NCI-H748 (cell line): ENCODE measurements around the gene MRPL23.

Source experiments
- DNase-seq: peaks from one replicate; lab custom pipeline; 2025; ENCODE audit not compliant: unreplicated experiment; lab: John Stamatoyannopoulos, UW

Gene MRPL23

DNA sequence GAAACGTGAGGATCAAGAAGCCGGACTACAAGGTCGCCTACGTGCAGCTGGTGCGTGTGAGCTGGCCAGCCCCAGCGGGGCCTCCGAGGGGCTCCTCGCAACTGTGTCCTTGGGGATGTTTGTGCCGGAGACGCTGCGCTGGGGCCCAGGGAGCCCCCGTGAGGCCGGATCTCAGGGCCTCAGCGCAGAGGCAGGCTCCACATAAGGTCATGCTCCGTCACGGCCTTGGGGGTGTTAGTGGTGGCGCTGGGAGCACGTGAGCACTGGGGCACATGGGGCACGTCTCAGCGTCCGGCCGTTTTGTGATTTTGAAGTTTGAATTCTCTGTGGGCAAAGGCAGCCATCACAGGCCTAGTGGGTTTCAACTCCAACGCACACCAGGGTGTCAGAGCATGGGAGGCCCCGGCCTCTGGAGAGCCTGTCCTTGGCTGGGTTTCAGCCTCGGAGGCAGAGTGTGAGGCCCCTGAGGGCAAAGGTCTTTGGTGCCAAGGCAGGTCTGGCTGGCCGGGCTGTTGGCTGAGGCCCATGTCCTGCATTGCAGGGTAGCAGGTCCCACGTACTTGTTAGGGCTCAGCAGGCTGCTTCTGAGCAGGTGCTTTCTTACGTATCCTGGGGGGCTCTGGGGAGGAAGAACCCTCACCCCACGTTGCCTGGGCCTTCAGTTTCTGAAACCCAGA lies 5.8 kb downstream of the MRPL23 start:
- DNase-seq: no peak

DNA sequence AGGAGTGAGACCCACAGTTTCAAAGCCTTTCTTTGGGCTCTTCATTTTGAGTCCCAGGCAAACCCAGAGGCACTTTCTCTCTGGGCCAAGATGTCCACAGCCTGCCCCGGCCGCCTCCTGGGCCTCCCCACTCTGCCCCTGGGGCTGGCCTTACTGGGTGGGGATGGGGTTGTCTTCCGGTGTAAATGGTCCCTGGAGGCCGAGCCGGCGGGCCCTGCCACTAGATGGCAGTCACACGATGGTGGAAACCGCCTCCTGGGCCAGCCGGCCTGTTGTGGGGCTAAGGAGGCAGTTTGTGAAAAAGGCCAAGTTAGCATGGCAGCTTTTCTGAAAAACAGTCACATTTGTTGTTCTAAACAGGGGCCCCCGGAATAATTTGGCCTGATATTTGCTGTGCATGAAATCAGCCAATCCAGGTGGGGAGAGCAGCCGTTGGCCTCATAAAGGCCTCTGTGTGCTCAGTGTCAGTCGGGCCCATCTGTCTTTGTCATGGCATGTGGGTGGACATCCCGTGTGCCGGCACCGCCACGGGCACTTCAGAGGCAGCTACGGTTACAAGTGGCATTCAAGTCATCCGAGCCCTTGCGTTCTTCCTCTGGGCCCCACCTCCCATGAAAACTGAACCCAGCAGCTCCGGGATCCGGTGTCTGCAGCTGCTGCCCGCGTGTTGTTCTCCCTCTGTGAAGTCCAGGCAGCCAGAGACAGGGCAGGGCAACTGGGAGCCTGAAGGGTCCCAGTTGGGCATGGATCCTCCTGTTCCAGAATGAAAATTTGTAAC lies 6.5 kb downstream of the MRPL23 start:
- no peak for DNase-seq

DNA sequence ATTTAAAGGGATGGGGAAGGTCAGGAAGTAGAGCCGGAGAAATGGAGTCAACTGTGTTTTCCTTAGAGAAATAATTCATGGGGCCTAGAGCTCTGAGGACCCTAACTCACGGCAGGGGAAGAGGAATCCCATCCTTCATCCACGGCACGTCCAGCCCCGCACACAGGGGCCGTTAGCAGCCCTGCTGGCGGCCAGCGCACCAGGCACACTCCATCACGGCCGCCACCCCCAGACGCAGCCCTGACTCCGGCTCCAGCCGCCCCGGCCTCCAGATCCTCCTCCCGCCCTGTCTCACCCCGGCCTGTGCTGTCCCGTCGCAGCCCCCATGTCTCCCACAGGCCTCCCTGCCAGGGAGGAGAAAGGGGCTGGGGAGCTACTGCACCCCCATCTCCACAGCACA lies 11.2 kb downstream of the MRPL23 start:
- no peak for DNase-seq

DNA sequence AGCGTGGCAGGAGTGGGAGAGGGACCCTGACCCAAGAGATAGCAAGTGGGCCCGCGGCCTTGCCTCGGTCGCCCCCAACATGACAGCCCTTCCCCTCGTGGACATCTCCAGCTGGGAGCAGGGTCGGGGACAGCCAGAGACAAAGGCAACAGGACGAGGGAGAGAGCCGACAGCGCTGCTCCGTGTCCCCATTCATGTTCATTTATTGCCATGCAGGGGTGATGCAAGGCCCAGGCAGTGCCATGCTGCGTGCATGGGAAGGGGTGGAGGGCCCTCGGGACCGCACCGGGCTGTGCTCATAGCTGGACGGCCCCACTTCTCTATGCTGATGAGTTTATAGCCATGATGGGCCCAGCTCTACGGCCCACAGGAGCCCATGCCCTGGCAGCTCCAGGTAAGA lies 12.7 kb downstream of the MRPL23 start:
- no peak for DNase-seq

DNA sequence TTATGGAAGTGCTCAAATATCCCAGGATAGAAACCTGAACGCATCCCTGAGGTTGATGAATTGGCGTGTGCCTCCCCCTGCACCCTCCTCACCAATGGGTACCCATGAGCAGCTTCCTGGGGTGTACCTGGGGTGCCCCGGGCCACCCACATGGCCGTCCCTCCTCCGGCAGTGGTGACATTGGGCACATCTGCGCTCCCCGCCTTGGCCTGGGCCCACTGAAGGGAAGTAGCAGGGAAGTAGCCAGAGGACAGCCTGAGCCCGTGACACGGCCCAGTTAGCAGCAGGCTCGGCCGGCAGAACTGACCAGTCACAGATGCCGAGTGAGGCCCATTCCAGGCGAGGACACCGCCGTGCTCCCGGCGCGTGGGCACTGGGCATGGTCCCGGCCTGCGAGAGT lies 16.7 kb downstream of the MRPL23 start:
- no peak for DNase-seq

DNA sequence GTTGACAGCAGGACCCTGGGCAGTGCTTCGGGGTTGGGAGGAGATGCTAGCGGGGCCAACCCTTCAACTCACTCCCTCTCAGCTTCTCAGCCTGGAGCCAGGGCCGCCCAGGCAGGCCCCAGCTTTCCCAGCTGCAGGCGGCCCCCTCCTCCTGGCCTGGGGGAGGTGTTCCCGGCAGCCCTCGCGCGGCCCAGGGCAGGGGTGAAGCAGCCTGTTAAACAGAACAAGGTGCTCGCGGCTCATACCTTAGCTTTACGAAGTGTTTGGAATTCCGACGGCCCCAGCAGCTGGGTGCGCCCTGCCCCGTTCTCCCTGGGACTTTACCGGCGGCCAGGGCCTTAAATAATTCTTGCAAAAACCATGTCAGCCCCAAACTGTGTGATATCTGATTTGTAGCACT lies 17.2 kb downstream of the MRPL23 start:
- DNase-seq: no peak

DNA sequence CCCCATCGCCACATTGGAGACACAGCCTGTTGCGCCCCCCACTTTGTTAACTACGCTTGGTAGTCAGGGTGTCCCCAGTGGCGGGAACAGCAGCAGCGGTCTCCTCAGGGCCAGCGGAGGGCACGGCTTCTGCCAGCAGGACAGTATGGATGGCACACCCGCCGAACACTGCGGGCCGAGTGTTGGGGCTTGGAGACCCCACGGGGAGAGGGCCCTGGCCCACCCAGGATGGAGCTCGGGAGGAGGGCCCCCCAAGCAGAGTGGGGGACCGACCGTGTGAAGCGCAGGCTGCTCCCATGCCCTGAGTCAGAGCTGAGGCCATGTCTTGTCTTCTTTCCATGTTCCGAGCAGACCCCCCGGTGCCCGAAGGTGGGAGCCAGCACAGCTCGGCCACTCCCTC lies 17.8 kb downstream of the MRPL23 start:
- no peak for DNase-seq

DNA sequence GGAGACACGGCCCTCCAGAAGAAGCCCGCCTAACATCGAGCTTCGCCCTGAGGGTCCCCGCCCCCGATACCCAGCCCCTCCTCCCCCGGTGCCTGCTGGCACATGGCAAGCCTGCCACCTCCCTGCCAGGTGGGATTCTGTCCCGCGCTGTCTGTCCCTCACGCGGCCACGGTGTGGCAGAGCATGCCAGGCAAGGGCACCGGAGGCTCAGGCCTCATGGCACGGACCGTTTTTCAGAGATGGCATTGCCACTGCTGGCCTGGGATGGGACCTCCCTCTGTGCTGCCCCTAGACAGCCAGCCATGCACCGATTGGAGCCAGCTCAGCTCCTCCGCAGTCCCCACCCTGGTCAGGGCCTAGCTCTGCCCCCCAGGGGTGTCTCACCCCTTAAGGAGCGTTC lies 19.4 kb downstream of the MRPL23 start:
- DNase-seq: no peak

DNA sequence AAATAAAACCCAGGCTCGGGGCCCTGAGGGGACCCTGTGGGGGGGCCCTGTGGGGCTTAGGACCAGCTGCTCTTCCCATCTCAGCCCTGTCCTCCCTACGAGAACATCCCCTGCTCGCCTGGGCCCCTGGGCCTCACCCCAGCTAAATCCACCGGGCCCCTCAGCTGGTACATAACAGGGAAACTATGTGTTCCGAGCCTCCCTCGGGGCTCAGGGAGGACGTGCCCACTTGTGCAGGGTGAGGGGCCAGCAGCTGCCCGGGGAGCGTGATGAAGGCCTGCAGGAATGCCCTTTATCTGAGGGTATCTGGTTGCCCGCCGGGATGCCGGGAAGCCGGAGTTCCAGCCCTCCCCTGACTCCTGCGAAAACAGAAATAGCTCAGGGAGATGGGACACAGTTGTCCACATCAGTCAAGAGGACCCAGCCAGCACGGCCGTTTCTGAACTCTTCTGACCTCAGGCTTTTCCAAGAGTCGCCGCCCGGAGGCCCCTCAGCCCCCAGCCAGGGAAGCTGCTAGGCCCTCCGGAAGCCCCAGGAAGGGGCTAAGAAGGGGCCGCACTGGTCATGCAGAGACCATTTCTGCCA lies 20.6 kb downstream of the MRPL23 start:
- no peak for DNase-seq

DNA sequence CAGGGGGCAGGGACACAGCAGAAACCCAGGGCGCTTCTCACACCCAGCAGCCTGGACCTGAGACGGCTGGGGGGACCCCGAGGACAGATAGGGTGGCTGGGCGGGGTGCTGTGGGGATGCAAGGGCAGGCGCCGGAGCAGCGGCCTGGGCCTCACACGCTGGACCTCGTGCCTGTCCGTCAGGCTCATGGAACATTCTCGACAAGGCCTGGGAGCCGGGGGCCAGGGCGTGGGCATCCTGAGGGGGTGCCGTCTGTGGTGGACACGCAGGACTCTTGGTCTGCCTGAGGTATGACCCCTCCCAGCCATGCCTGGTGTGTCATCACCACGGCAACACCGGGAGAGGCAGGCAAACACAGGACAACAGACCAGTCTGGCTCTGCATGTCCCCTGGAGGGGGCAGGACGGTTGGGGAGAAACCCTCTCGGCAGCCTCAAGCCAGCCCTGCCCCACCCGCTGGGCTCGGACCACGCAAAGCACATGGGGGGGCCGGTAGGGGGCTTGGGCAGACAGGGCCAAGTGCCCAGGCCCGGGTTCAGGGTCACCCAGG lies 21.4 kb downstream of the MRPL23 start:
- DNase-seq: no peak

DNA sequence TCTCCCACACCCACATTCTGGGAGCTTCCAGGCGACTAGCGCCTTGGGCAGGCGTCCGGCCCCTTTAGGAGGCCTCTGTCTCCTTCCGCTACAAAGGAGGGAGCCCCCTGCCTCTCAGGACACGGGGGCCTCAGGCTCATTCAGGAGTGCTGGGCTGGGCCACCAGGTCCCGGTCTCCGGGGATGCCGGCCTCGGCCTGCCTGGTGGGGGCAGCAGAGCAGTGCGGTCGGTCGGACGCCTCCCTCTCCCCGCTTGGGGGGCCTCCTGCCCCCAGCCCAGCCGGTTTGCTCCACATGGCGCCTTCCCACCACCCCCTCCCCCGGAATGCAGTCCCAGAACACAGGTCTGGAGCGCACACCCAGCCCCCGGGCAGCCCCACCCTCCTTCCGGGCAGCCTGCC lies 21.9 kb downstream of the MRPL23 start:
- DNase-seq: no peak

DNA sequence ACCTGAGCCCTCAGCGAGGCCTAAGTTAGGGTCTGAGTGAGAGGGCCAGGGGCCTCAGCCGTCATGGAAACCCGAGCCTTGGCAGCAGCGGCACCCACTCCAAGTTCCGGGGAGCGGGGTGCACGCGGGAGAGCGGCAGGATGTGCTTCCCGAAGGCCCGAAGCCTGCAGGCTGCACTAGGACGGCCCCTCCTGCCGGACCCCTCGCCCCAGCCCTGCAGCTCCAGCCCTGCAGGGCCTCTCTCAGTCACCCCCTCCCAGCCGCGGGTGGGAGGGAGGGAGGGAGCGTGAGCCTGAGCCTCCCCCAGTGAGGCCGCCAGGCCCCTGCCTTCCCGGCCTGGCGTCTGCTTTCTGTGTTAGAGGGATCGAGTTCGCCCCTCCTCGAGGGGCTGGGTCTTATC lies 22.6 kb downstream of the MRPL23 start:
- DNase-seq: no peak

DNA sequence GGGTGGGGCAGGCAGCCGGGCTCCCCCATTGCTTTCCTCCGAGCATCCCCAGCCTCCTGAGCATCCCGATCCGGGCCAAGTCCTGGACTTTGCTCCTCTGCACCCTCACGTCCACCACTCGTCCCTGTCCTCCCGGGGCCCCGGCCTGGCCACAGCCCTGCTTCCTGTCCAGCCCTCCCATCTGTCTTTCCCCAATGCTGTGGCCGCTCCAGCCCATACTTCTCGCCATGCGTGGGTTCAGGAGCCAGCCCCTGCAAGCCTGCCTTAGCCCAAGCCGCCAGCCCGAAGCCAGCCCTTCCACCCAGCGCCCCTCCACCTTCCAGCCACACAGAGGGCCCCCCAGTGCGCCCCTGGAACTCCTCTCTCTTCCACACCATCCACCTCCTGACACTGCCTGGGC lies 23.8 kb downstream of the MRPL23 start:
- DNase-seq: no peak

DNA sequence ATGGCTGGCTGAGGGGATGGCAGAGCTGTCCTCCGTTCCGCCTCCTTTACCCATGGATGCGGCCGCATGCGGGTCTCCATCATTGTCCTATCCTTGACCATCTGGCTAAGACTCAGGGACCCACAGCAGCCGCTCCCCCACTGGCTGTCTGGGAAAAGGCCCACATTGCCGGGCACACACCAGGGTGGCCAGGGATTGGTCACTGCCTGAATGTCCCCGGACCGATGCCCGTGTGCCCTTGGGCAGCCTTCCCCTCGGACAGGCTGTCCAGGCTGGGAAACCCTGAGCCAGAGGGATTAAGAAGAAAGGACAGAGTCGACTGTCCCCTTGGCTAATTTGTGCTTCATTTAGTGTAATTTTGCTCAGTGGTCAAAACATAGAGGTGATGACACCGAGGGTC lies 28.1 kb downstream of the MRPL23 start:
- DNase-seq: no peak

DNA sequence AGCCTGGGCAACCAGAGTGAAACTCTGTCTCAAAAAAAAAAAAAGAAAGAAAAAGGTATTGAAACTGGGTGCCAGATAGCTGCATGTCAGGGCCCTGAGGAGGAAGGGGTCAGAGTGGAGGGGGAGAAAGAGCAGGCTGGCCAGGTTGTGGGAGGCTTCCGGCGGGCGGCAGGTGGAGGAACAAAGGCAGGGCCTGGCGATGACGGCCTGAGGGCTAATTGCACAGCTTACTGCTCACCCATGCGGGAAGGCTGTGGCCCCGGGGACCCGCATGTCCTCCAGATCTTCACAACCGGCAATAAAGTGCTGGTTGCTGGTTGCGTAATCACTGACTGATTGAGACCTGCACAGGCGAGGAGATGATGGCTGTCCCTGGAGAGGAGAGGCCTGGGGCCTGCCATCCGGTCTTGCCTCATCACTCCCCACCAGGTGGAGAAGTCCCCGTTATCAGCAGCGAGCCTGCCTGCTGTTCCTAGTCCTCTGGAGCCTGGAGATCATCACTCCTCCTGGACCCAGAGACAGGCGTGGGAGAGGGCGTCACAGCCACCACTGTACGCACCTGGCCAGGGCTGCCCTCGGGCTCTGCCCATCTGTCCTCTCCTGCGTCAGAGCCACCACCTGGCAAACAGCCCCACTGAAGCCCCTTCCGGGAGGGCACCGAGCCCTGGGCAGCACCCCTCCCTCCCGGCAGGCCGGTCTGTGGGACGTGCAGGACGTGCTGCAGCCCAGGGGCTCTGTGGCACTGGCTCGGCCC lies 31.8 kb downstream of the MRPL23 start:
- no peak for DNase-seq

DNA sequence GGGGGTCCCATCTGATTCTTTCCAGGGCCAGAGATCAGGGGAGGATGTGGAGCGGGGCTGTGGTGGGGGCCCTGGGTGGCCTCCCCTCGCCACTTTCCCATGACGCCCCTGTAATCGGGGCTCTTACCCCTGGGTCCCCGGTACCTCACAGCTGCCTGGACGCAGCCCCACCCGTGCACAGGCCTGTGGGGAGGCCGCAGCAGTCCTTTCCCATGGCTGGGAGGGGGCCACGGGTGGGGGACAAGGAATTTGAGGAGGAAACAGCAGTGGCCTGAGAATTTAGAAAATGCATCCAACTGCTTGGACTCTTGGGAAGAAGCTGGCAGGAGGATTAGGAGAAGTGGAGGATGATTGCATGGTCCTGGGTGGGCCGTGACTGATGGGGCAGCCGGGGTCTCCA lies 32.5 kb downstream of the MRPL23 start:
- no peak for DNase-seq

DNA sequence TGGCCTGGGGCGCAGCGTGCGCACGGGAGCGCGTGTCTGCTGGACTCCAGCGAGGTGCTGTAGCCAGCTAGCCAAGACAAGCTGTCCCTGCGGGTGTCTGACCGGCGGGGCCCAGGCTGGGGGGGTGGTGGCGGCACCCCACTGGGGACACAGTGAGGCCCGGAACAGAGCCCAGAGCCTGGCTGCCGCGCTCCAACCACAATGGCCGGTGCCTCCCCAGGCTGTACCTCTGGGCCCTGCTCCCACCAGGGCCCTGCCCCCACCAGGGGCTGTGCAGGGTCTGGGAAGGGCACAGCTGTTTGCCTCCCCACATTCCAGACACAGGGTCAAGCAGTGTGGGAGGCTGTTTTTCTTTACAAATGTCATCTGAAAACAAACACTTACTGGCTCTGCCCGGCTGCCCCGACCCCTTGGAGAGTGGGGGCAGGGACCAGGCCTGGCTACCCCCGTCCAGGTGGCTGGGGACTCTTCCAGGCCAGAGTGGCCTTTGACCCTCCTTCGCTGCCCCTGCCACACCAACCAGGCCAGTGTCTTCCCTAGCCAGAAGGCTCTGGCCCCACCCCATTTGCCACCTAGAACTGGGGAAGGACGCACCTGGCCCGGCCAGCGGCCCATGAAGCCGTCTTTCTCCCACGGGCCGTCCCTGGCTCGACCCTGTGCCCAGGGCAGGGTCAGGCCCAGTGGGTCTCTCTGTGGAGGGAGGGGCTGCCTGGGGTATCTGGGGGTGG lies 35.9 kb downstream of the MRPL23 start:
- no peak for DNase-seq

DNA sequence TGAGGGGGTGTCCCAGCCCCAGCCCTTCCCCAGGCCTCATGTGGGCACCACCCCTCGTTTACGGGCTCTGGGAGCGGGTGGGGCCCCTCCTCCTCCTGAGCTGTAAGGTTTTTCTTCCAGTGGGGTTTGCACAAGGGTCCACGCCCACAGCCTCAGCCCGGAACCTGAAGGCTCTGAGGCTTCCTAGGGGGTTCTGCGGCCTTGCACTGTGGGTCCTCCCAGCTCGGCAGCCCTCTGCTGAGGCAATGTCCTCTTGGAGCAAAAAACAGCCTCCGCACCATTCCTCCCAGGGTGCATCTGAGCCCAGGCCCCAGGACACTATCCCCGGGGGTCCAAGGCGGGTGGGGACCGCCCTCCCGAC lies 36.4 kb downstream of the MRPL23 start:
- DNase-seq: no peak

DNA sequence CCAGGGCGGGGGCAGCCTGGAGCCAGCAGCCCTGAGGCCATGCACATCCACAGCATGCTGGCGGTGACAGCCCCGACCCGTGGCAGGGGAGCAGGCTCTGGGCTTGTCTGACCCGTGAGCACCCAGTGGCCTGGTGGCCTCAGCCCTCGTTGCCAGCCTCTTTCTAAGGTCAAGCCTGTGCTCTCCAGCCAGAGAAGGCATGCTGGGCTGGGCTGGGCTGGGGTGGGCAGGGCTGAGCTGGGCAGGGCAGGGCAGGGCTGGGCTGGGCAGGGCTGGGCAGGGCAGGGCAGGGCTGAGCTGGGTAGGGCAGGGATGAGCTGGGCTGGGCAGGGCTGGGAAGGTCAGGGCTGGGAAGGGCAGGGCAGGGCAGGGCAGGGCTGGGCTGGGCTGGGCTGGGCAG lies 39.9 kb downstream of the MRPL23 start:
- no peak for DNase-seq

DNA sequence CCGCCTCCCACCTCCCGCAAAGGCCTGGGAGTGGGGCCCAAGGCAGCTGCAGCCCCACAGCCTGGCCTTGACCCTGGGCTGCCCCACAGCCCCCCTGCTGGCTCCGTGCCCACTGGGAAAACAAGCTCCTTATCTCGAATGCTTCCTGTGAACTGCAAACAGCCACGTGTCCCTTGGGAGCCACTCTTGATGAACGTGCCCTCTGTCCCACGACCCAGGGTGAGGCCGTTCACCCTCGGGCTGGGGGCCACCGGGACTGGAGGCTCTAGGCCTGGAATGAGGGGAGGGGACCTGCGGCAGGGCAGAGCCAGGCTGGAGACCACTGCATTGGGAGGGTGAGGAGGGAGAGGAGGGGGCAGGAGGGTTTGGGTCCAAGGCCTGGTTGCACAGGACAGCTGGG lies 41.0 kb downstream of the MRPL23 start:
- no peak for DNase-seq
